DOHH2 (cell line): ENCODE results near the gene KRT84.

ENCODE experiments used
- CTCF ChIP-seq: fragments of 200-600 bp; sonication (generic); IDR thresholded peaks from one replicate; pipeline ENCODE4 v1.5.1; 2014; ENCODE audit warnings: antibody characterized with exemption, mild to moderate bottlenecking, low read depth, low read length; ENCODE audit not compliant: poor library complexity, severe bottlenecking
- EZH2phosphoT487 ChIP-seq: fragments of 200-600 bp; sonication (generic); IDR thresholded peaks from 2 replicates; pipeline ENCODE4 v1.6.1; 2017; ENCODE audit warnings: borderline replicate concordance, mild to moderate bottlenecking, antibody characterized with exemption, low read length, moderate library complexity, mixed read lengths

- TF ChIP-seq CTCF: no peak
- no peak for TF ChIP-seq EZH2phosphoT487
These were observed 53.1 kb downstream of the KRT84 start for GRCh38 chr12:52332381-52332780.
